K562 (cell line): ENCODE data around the gene SEC61G. TPM values are rescaled to one million over a fixed set of nuclear protein-coding genes. Genes with fewer than 3 reads are reported as not detected.

Source experiments
- BDP1 ChIP-seq: IDR thresholded peaks from 3 replicates; pipeline ENCODE4 v1.6.1; 2011; ENCODE audit not compliant: insufficient read length, insufficient read depth
- CBX1 ChIP-seq: sonication (generic); IDR thresholded peaks from 2 replicates; pipeline ENCODE4 v1.6.1; 2016; ENCODE audit warnings: antibody characterized with exemption, low read depth, mild to moderate bottlenecking
- DPF2 ChIP-seq: fragments of 450-650 bp; IDR thresholded peaks from 2 replicates; pipeline ENCODE4 v1.6.1; 2016
- EP300 ChIP-seq: IDR thresholded peaks from 2 replicates; pipeline ENCODE4 v1.6.1; 2012; ENCODE audit warnings: low read length, improper control_type of control experiment
- FOXA3 ChIP-seq, 2 experiments: fragments of 450-650 bp in 1 of 2; sonication (generic) in 1 of 2; formaldehyde crosslinking; IDR thresholded peaks in 1 of 2; conservative IDR thresholded peaks in 1 of 2; 2 replicates each; pipeline versions ENCODE4 v1.4.0 to v1.8.0; 2020 to 2022; ENCODE audit warnings: mild to moderate bottlenecking in 2 of 2, missing genetic modification reagents in 1 of 2
- JUN ChIP-seq, 2 experiments: sonication (generic) in 1 of 2; formaldehyde crosslinking in 1 of 2; IDR thresholded peaks; 2 replicates each; pipeline versions ENCODE4 v1.6.1 to v1.8.0; 2012 to 2022; ENCODE audit warnings: borderline replicate concordance in 2 of 2, mild to moderate bottlenecking in 2 of 2, improper control_type of control experiment in 1 of 2, low read depth in 1 of 2, low read length in 1 of 2, missing genetic modification reagents in 1 of 2
- KLF13 ChIP-seq: fragments of 450-650 bp; IDR thresholded peaks from 2 replicates; pipeline ENCODE4 v1.6.1; 2016; ENCODE audit warnings: missing genetic modification characterization, low read depth, mild to moderate bottlenecking, missing compliant biosample characterization, moderate library complexity, borderline replicate concordance
- POLR2AphosphoS5 ChIP-seq: IDR thresholded peaks from 2 replicates; pipeline ENCODE4 v1.6.1; 2011; ENCODE audit warnings: mild to moderate bottlenecking, low read depth, low read length, moderate library complexity; ENCODE audit not compliant: control insufficient read depth, insufficient read depth
- RCOR1 ChIP-seq, 2 experiments: IDR thresholded peaks; 2 replicates each; pipeline ENCODE4 v1.6.1; 2012; ENCODE audit warnings: low read depth in 2 of 2, low read length in 2 of 2, borderline replicate concordance in 1 of 2, improper control_type of control experiment in 1 of 2
- SIRT6 ChIP-seq: IDR thresholded peaks from one replicate; pipeline ENCODE4 v1.6.1; 2012; ENCODE audit warnings: low read depth, mild to moderate bottlenecking, control low read depth, inconsistent platforms, low read length, moderate library complexity
- SPI1 ChIP-seq: IDR thresholded peaks from 2 replicates; pipeline ENCODE4 v1.6.1; 2011; ENCODE audit warnings: low read depth, low read length, control low read depth, borderline replicate concordance
- TAF9B ChIP-seq: fragments of 450-650 bp; IDR thresholded peaks from 2 replicates; pipeline ENCODE4 v1.6.1; 2018; ENCODE audit warnings: mild to moderate bottlenecking; ENCODE audit not compliant: partially characterized antibody
- TEAD1 ChIP-seq, 2 experiments: fragments of 450-650 bp in 1 of 2; sonication (generic) in 1 of 2; formaldehyde crosslinking; IDR thresholded peaks; 2 replicates each; pipeline versions ENCODE4 v1.4.0 to v1.8.0; 2020 to 2022; ENCODE audit warnings: mild to moderate bottlenecking in 2 of 2, missing genetic modification reagents in 1 of 2
- TRIM28 ChIP-seq: fragments of 450-650 bp; IDR thresholded peaks from 2 replicates; pipeline ENCODE4 v1.6.1; 2017
- TSC22D4 ChIP-seq: fragments of 450-650 bp; IDR thresholded peaks from 2 replicates; pipeline ENCODE4 v1.6.1; 2016; ENCODE audit warnings: missing genetic modification characterization, missing biosample characterization, control low read depth
- ZBTB40 ChIP-seq, 2 experiments: fragments of 450-650 bp in 1 of 2; sonication (generic) in 1 of 2; formaldehyde crosslinking in 1 of 2; IDR thresholded peaks; 2 replicates each; pipeline versions ENCODE4 v1.7.1 to v1.9.0; 2016 to 2022; ENCODE audit warnings: inconsistent platforms in 1 of 2, mild to moderate bottlenecking in 1 of 2, missing genetic modification reagents in 1 of 2
- ZNF12 ChIP-seq: sonication (generic); formaldehyde crosslinking; IDR thresholded peaks from 2 replicates; pipeline ENCODE4 v1.4.0; 2020; ENCODE audit warnings: mild to moderate bottlenecking, missing genetic modification reagents
- ZNF764 ChIP-seq: fragments of 250-450 bp; sonication (Bioruptor Pico); IDR thresholded peaks from 2 replicates; pipeline ENCODE4 v1.4.0; 2020; ENCODE audit warnings: low read depth, mild to moderate bottlenecking, moderate library complexity
- polyA plus RNA-seq, 8 experiments: library from polyadenylated mRNA; depleted of rRNA in 4 of 8; stranded (reverse) in 5 of 8; unstranded in 3 of 8; fragments of >200 nt; fragmentation: Nextera tagmentation in 2 of 8; fragmentation: Illumina TruSeq in 1 of 8; extraction: Ambion mirVana in 2 of 8; extraction: Trizol in 1 of 8; gene quantifications; 2 replicates each; pipeline versions ENCODE4 v1.2.1 to v1.2.3, GENCODE V29; 2011 to 2014; ENCODE audit warnings: inconsistent platforms in 1 of 8, missing spikeins in 1 of 8
- total RNA-seq, 7 experiments: library from RNA; depleted of rRNA in 6 of 7; stranded (reverse); fragments of >200 nt in 6 of 7; fragmentation: Illumina TruSeq in 2 of 7; extraction: Trizol in 2 of 7; gene quantifications; 2 replicates each; pipeline versions ENCODE4 v1.2.1 to v1.2.3, GENCODE V29; 2011 to 2021; ENCODE audit warnings: low replicate concordance in 1 of 7

SEC61G gene
- total and polyA plus RNA-seq, 9 of the 15 experiments (the other 6 are each of a cell fraction or from before 2014, with no cell fraction given) = 138 to 565 (median 223) TPM

- TF ChIP-seq ZBTB40 (IDR thresholded peaks at IDR 0.05) (no peak), ZBTB40 (CRISPR knock-in tag; IDR thresholded peaks at IDR 0.05) (no peak), SIRT6 (no peak), CBX1 (no peak), DPF2 (peak; percentile 39; the same call in 1 of the 2 replicates), ZNF764 (CRISPR knock-in tag) (no peak), BDP1 (no peak), TSC22D4 (tag) (no peak), KLF13 (tag) (no peak), ZNF12 (CRISPR knock-in tag) (no peak), FOXA3 (CRISPR knock-in tag; conservative IDR thresholded peaks at IDR 0.05 in 1 of 2, IDR thresholded peaks at IDR 0.05 in 1 of 2) (peak; percentile 47 to 68; a peak in 3 of 4 replicates), JUN (IDR thresholded peaks at IDR 0.05; ENCODE audit: borderline replicate concordance, low read depth, low read length) (no peak), JUN (CRISPR knock-in tag; IDR thresholded peaks at IDR 0.05; ENCODE audit: borderline replicate concordance) (no peak), TEAD1 (CRISPR knock-in tag; IDR thresholded peaks at IDR 0.05) (peak in 1 of 2 experiments; percentile 90; a peak in 2 of 4 replicates), SPI1 (no peak), RCOR1 (IDR thresholded peaks at IDR 0.05; ENCODE audit: borderline replicate concordance in 1 of 2, low read depth in 2 of 2, low read length in 2 of 2) (0 out of 4 replicates have a peak, but pooled peaks of 1 of the 2 experiments have one; percentile 35), TRIM28 (no peak), EP300 (peak; percentile 28; the same call in 1 of the 2 replicates), TAF9B (peak; percentile 66), POLR2AphosphoS5 (0 out of 2 replicates have a peak, but pooled peaks have one; percentile 27)
Observed at GRCh38 chr7:54743580-54743979, 15.4 kb downstream of the SEC61G start (continued).
